NCI-H1930 (cell line): ENCODE measurements around the gene AFF1.

Experiments used
- DNase-seq, 2 experiments: peaks; one replicate each; lab custom pipeline; 2025; lab: John Stamatoyannopoulos, UW

The AFF1 gene

DNA sequence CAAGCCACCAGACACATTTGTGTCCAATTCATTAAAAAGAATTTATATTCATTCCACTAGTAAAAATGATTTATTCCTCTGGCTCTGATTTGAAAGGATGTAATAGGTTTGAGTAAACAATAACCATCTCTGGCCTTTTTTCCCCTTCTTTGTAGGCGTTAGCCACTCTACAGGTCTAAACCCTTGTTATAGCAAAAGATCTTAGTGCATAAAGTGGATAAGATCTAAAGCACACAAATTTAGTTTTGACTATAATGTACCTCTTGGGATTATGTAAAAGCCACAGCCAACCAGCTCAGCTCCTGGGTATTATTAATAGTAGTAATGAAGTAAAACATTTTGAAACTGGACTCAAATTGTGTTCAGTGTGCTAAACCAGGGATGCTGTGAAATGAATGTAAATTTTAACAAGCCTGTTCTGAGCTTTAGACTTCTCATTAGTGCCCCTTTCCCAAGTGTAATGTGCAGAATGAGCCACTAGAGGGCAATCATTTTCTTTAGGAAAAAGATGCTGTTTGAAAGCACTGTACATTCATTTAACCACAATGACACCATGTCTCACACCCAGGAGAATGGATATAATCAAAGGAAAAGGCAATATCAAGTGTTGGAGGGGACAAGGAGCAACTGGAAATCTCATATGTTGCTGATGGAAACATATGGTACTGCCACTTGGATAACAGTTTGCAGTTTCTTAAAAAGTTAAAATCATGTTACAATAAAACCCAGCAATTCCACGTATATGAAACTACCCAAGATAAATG lies 215.9 kb downstream of the AFF1 start:
- peak; percentile 37 to 60 for DNase-seq

DNA sequence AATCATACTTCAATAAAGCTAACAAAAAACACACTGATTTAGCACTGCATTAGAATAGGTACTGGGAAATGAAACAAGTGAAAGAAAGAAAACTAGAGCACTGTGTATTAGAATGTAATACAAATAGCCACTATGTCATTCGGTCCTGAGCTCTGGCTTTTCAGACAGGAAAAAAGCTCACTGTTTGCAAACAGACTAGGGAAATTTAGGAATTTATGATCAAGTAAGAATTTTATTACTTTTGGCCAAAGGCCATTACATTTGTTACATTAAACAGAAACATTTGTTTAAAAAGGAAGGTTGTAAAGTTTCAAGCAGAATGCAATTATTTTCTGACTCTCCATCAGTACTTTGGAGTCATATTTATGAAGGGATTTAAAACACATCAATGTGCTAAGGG lies 216.9 kb downstream of the AFF1 start:
- no peak for DNase-seq

DNA sequence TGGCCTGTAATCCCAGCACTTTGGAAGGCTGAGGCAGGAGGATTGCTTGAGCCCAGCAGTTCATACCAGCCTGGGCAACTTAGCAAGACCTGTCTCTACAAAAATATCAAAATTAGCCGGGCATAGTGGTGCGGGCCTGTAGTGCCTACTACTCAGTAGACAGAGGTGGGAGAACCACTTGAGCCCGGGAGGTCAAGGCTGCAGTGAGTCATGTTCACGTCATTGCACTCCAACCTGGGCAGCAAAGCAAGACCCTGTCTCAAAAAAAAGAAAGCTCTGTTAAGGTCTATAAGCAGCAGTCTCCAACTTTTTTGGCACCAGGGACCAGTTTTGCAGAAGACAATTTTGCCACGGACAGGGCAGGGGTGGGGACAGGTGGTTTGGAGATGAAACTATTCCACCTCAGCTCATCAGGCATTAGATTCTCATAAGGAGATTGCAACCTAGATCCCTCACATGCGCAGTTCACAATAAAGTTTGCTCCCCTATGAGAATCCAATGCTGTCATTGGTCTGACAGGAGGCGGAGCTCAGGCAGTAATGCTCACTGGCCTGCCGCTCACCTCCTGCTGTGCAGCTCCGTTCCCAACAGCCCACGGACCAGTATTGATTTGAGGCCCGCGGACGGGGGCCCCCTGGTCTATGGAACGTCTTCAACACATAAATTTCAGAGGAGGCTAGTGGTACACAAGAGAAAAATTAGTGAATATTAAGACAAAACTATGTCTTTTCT lies 217.7 kb downstream of the AFF1 start:
- DNase-seq = no peak

DNA sequence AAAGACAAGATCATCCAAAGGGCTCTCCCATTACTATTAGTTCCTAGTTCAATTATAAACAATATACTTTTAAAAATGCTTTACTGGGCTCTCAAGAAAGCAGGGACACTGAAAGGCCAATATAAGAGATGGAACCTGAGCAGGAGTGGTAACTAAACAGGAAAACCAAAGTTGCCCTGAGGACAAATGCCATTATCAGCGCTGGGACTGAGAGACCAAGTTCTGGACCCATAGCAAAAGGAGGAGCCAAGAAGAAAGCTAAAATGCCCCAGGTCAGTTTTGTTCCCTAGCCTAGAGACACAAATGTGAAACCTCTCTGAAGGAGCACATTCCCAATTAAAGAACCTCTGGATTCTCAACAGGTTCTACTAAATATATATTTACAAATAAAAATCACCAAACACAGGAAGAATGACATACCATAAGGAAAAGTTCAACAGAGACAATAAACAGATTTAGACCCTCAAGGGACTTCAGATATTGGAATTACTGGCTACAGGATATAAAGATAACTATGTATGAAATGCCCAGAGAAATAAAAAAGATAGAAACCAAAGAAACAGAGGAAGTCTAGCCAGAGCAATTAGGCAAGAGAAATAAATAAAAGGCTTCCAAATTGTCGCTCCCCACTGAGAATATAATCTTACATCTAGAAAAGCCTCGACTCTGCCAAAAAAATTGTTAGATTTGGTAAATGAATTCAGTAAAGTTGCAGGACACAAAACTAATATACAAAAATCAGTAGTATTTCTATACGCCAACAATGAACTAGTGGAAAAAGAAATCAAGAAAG lies 218.5 kb downstream of the AFF1 start:
- no peak for DNase-seq

DNA sequence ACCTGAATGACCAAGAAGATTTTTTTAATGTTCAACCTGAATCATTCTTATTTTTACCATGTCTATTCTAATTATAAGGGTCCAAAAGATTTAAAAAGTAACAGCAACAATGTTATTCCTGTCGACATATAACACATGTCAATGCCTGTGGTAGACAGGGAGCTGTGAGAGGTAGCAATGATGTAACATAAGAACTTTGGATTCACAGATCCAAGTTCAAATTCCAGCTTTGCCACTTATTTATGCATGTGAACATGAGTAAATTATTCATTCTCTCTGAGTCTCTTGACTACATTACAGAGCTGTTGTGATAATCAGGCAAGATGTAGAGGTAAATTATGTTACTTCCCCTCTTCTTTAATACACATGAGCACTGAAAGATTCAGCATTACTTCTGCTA lies 231.1 kb downstream of the AFF1 start:
- no peak for DNase-seq

DNA sequence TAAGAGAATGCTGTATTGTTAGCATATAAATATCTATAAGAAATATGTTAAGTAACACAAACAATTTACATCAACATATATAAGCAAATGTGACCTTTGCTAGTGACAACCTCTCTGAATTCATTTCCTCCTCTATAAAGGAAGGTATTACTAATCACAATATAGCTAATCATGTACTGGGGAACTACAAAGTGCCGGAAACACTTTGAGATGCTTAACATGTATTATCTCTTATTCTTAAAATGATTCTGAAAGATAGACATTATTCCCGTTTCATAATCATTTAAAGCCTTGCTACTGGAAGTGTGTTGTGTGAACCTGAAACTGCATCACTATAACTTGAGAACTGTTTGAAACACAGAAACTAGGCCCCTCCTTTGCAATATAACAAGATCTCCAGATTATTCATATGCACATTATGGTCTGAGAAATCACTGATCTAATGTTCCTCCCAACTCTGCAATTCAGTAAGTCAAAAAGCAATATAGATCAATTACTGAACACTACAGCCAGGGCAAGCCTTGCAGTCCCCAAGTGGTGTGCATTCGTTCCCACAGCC lies 231.6 kb downstream of the AFF1 start:
- DNase-seq = no peak

DNA sequence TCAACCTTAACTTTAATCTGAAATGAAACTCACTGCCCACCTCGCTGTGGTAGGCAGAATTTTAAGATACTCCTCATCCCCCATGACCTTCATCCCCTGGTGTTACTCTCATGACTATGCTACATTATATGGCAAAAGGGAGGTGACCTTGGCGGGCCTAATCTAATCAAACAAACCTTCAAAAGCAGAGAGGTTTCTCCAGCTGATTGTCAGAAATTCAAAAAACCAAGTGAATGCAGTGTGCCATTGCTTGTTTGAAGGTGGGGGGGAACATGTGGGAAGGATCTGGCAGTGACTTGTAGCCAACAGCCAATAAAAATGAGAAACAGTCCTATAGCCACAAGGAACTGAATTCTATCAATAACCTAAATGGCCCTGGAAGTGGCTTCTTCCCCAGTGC lies 237.1 kb downstream of the AFF1 start:
- no peak for DNase-seq

DNA sequence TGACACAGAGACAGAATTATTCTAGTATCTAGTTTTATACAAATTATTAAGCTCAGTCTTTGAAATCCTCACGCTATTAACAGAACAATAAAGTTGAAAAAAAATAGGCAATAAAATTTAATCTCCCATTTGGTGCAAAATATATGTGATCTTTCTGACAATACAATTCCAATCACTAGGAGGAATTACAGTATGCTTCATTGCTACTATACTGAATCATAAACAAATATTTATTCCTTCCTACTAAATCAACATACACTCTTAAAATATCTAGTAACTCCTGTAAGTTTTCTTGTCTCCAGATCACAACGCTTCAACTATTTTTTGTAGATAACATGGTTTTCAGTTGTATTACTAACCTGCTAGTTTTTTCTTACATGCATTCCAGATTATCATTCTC lies 239.9 kb downstream of the AFF1 start:
- DNase-seq = no peak

DNA sequence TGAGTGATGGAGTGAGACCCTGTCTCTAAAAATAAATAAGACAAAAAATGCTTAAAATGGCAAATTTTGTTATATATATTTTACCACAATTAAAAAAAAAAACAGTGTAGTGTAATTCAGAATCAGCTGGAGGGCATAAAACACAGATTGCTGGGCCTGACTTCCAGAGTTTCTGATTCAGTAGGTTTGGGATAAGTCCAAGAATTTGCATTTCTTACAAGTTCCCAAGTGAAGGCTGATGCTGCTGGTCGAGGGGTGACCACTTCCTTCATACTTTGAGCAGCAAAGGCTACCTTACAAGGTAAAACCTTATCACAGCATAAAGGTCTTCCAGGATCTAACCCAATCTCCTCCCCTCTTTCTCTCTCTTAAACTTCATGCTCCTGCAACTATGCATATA lies 244.9 kb downstream of the AFF1 start:
- DNase-seq = no peak

DNA sequence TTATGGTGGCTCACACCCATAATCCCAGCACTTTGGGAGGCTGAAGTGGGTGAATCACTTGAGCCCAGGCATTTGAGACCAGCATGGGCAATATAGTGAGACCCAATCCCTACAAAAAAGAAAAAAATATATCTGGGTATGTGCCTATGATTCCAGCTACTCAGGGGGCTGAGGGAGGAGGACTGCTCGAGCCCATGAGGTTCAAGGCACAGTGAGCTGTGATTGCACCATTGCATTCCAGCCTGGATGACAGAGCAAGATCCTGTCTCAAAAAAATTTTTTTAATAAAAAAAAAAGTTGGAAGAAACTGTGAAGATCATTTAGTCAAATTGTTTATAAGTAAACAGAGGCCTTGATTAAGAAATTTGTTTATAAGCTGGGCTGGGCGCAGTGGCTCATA lies 246.0 kb downstream of the AFF1 start:
- no peak for DNase-seq

DNA sequence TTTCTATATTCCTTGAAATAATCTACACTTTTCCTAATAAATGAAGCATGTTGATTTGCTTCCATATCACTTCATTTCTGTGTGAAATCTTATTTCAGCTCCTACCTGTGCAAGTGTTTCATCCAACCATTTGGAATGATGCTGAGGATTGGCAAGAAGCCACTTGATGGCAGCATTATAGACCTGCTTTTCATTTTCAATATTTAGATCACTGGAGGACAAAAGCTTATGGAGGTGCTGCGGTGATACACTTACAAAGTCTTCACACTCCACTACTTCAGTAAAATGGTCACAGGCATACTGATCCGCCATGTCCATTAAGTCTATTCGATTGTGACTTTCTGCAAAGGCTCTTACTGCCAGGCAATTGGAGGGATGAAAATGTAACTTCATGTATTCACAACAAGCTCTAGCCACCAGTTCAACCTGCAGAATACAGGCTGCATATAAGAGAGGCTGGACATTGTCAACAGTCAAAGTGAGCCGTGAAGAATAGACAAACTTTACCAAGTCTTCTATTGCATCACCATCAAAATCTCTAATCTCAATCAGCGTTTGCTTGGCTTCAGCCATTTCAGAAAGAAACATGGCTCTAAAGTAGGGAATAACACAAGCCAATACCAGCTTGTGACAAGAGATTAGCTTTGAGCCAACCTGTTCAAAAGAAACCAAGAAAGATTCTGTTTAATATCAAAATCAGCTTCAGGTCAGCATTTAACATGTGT lies 250.5 kb downstream of the AFF1 start:
- DNase-seq = no peak

DNA sequence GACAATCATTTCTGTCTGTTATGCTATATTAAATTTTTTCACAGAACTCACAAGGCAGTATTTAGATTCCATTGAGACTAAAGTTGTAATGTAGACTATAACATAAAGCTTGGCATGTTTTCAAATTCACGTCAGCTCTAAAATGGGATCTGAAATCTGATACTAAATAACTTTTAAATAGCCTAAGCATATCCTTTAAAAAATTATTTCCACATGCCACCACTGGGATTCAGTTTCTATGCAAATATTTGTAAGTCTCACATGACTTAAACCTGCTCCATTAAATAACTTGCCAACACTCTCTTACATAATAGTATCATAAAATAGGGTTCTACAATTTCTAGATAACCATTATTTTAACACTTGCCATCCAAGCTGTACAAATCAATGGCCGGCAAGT lies 253.2 kb downstream of the AFF1 start:
- DNase-seq = no peak

DNA sequence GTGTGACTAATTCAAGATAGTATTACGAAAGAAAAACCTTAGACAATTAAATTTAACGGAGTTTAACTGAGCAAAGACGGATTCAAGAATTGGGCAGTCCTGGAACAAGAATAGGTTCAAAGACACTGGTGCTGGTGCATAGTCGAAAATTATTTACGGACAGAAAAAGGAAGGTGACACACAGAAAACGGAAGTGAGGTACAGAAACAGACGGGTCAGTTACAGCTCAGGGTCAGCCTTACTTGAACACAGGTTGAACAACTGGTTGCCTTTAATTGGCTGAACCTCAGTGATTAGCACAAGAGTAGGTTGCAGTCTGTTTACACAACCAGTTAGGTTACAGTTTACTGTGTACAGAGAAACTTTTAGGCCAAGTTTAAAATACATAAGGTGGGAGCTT lies 254.1 kb downstream of the AFF1 start:
- DNase-seq = no peak
